GM18867 (cell line): Measurements from ENCODE around the gene AADACL3.

Experiments used
- ATAC-seq: cut with Tn5 transposase; IDR thresholded peaks from one replicate; pipeline ENCODE4 v1.9.1; 2021; ENCODE audit warnings: mild to moderate bottlenecking, moderate library complexity; ENCODE audit not compliant: unreplicated experiment

The AADACL3 gene

GRCh38 chr1:12764016-12764415, 48.1 kb downstream of the AADACL3 start:
- ATAC-seq, result no peak

DNA sequence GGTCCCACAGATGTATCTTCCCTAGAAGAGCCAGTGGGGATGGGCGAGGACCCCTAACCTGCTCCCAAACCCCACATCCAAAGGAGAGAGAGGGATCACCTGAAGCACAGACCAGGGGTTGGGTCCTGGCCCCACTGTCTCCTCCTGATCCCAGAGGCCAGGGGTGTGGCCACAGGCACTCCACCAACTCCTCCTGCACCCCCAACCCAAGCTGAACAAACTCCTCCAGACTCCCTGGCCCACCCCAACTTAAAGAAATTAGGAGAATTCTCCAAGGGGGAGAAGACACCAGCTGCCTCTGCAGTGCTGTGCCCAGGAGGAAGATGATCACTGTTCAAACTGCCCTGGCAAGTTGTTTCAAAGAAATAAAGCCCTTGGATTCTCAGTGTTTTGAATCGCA, 53.1 kb downstream of the AADACL3 start:
- ATAC-seq, result no peak

GRCh38 chr1:12769976-12770505, 54.1 kb downstream of the AADACL3 start:
- no peak for ATAC-seq

GRCh38 chr1:12770620-12771019, 54.7 kb downstream of the AADACL3 start:
- no peak for ATAC-seq

GRCh38 chr1:12771186-12771585, 55.3 kb downstream of the AADACL3 start:
- ATAC-seq, result no peak

DNA sequence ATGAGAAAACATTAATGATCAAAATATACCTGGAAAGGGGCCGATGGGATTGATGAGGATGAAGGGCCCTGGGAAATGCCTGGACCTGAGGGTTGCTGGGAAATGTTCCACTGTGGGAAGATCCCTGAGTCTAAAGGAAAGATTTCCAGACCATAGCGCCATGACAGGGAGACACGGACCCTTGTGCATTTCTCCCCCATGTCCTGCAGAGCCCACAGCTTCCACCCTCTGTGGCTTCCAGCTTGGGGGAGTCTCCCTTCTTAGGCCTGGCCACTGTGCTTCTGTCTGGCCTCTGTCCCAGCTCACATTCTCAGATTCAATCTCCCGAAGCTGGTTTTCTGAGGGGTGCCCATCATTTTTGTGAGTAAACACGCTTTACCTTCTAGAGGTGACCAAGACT, 56.6 kb downstream of the AADACL3 start:
- no peak for ATAC-seq

- ATAC-seq, result no peak
Observed at GRCh38 chr1:12773438-12773837, 57.5 kb downstream of the AADACL3 start, which contains the start of gene PRAMEF12. PRAMEF12 (plus strand) TSS chr1:12773738; CDS start chr1:12774868, 1,130 bp downstream.

DNA sequence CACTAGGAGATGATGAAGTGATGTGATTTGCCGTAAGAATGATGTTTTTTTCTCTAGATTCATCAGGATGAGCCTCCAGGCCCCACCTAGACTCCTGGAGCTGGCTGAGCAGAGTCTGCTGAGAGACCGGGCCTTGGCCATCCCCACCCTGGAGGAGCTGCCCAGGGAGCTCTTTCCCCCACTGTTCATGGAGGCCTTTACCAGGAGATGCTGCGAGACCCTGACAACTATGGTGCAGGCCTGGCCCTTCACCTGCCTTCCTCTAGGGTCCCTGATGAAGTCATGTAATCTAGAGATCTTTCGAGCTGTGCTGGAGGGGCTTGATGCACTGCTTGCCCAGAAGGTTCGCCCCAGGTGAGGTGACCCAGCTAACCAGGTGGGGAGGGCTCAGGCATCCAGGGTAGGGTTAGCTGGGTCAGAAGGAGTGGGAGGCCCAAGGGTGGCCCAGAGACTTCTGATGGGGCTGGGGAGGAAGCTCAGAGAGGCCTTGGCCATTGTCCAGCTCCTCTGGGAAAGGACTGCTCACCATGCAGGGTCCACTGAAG, 59.0 kb downstream of the AADACL3 start:
- ATAC-seq, result no peak

GRCh38 chr1:12775443-12775842, 59.5 kb downstream of the AADACL3 start:
- ATAC-seq, result no peak

- ATAC-seq, result no peak
Observed at GRCh38 chr1:12776801-12777557, 61.1 kb downstream of the AADACL3 start.
